HG03442 (cell line): Measurements from ENCODE around the gene ROR1.
A peak's percentile ranks its signal among the peaks of the same experiment; 100 is the strongest.
"Not testable (repeated sequence)": the region's sequence is repeated elsewhere in the genome, so short reads cannot be mapped to it uniquely, and the experiment has no call there.

Experiments
- ATAC-seq: cut with Tn5 transposase; IDR thresholded peaks from one replicate; pipeline ENCODE4 v1.9.1; 2021; ENCODE audit warnings: mild to moderate bottlenecking, moderate library complexity; ENCODE audit not compliant: unreplicated experiment

The ROR1 gene

DNA sequence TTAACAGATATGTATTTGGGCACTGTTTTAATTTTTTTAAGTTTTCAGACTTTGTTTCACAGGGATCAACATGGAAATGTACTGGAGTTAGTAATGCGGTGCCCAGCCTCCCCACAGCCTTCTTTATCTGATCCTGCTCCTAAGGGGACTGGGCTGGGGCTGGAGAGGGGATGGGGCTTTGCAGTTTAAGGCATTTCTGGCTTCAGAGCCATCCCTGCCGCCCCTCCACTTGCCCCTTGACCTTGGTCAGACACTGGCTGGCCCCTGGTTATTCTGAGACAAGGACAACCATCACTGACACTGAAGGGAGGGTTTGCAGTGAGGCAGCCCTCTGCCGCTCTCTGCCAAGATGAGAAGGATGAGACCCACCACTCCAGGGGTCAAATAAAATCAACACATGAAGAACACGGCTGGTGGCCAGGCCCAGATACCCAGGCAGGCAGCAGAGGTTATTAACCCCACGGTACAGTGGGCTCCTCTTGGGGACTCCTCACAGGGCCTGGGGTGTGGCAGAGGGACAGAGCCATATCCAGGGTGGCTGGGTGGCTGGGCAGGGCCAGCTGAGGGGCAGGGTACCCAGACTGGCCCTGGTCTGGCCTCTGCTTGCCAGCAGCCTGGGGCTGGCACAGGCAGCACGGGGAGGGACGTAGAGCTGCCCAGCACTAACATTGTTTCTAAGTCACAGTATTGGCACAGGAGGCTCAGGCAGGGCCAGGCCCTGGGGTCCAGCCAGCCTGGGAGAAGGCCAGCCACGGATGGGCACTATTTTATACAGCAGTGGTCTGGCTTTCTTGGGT is 422.5 kb downstream of the ROR1 start:
- no peak for ATAC-seq

DNA sequence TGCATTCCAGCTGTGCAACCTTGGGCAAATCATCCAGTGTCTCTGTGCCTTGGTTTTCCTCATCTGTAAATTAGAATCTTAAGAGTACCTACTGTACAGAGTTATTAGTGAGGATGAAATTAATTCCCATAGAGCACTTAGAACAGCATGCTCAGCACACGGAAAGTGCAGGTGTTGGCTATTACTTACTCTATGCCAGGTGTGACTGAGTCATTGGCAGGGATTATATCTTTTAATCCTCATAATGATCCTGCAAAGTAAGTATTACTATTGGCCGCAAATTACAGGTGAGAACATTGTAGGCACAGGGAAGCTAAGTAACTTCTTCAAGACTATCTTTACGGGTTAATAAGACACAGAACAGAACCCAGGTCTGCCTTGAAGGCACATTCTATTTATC is 423.3 kb downstream of the ROR1 start:
- ATAC-seq: no peak

DNA sequence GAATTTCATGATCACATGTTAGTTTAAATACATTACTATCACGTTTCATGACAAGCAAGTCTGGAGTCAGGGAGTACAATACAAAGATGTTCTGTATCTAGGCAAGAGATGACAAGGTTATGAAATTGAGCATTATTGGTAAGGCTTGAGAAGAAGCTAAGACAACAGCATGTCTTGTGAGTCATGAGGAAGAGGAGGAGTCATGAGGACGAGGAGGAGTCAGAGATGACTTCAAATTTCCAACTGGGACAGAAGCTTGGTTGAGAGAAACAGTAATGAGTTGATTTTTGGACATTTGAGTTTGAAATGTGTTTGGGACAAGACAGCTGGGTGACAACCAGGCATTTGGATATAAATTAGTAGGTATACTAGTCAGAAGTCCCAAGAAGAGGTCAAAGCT is 425.3 kb downstream of the ROR1 start:
- ATAC-seq: no peak

DNA sequence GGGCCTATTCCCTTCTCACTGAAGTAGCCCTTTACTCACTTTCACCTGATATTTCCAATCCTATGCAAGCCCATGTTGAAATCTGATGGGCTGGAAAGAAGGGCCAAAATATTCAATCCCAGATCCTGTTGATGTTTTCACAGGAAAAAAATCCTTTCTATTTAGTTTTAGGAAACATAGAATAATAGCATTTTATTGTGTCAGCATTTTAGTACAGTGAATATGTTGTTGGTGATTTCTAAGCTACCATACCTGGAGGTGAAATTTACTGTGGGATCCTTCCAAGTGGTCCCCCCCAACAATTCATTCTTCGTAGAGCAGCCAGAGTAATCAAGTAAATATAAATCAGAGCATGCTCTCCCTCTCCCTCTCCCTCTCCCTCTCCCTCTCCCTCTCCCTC is 426.2 kb downstream of the ROR1 start:
- ATAC-seq: no peak

DNA sequence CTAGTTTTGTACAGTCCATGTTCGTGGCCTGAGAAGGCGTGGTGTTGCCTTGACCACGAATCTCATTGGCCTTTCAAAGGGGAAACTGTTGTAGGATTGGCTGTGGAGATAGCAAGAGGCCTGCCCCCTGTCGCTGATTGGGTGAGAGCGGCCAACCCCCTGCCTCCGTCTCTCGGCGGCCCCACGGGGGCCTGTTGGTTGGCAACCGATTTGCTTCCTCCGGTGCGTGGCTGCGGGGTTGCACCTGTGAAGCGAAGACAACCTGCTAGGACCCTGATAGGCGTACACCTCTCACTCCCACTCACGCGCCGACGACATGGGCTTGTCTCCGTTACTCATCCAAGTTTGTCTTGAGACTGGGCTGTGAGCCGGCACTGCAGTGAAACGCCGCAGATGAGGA is 429.6 kb downstream of the ROR1 start, which contains the start of gene UBE2U:
Gene UBE2U, plus strand, starts transcription at position 204 of the 400 bp plus-strand sequence. CDS start 428 bp downstream, outside the sequence.
- no peak for ATAC-seq

DNA sequence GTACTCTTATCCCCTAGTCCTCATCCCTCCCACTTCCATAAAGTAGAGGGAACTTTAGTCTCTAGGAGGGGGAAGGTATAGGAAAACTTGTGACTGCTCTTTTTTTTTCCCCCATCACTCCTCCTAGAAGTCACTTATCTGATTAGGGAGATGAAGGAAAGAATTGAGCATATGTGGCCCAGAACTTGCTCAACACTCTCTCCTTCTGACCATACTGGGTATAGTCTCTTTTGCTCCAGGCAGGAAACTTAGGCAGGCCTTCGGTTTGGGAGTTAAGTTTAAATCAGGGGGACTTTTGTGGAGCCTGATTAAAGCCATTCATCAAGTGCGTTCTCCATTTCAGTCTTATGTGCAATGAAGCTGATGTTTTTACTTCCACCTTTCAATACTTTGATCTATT is 435.4 kb downstream of the ROR1 start:
- ATAC-seq: no peak

DNA sequence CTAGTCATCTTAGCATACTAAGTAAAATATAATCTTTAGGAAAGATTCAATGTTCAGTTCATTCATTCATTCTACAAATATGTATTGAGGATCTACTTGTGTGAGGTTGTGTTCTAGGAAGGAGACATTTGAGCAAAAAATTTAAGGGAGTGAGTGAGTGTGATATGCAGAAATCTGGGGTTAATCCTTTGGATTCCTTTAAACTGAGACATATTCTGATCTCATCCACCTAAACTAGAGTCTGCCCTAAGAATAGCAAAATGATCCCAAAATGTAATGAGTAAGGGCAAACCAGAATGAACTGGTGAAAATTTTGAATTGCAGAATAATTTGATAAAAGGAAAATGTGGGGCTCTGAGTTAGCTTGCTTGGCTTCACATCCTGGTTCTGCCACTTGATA is 438.2 kb downstream of the ROR1 start:
- ATAC-seq: no peak

DNA sequence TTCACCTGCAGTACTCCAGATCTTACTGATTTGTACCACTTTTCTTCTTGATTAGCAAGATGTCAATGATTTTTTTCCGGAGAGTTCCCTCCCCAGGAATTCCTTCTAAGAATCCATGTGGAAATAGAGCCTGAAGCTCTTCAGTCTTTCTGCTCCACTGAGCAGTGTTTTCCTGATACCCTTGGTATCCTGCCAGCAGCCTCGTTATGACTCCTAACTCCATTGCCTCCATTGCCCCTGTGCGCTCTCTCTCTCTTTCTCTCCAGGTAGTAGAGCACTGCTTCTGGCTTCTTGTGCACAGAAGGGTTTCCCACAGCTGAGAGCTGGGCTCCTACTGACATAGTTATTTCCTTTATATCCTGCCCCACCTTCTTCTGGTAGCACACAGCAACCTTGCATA is 441.8 kb downstream of the ROR1 start:
- no peak for ATAC-seq

DNA sequence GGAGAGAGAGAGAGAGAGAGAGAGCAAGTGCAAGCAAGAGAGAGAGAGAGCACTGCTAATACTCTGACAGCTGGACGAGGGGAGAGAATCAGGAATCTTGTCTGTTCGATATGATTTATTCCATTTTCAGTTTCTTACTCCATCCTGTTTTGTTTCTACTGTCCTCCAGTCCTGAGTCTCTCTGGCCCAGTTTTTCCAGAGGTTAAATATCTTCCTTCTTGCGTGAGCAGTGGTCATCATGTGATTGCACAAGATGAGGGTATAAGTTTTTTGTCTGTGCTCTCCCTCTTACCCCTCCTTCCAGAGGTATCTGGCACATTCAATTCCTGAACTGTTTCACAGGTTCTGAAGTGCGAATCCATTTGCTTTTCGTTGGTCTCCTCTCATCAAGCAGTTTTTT is 446.4 kb downstream of the ROR1 start:
- ATAC-seq: no peak

DNA sequence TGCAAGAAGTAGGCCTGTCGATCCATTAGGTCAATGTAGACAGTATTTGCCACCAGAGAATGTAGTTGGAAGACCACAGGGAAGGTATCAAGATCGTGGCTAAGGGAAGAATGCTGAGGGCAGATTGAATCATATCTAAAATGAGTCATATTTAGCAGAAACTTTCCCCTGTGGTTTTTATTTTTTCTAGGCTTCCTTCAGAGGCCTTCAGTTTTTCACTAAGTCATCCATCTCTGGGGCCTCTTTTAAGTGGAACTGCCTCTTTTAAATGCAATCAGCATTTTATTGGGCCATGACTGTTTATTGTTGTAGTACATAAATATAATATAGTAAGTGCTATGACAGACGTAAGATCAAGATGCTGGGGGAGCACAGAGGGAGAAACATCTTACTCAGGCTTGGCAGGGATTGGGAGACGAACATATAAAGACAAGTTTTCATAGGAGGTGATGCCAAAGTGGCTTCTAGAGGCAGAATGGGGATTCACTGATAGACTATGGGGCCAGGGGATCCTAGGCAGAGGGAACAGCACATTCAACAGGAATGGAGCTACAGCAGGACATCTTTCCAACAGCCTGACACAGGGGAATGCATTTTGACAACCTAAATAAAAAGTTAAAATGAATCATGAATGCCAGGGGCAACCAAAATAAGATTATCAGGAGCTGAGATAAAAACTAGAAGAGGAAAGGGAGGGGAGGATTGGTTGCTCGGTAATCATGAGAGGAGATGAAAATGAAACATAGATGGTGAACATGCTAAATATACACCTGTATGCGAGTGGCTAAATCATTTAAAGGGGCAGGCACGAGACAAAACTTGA is 449.7 kb downstream of the ROR1 start:
- ATAC-seq: peak; percentile 87

DNA sequence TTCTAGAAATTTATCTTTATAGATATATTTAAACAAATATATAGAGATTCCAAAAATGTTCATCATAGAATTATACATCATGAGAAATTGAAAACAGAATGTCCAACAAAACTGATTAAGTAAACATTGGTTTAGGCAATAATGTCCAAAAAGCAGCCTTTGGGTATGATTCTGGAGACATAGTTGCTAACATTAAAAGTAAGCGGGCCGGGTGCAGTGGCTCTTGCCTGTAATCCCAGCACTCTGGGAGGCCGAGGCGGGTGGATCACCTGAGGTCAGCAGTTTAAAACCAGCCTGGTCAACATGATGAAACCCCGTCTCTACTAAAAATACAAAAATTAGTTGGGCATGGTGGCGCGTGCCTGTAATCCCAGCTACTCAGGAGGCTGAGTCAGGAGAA is 450.4 kb downstream of the ROR1 start:
- not testable (repeated sequence) for ATAC-seq

DNA sequence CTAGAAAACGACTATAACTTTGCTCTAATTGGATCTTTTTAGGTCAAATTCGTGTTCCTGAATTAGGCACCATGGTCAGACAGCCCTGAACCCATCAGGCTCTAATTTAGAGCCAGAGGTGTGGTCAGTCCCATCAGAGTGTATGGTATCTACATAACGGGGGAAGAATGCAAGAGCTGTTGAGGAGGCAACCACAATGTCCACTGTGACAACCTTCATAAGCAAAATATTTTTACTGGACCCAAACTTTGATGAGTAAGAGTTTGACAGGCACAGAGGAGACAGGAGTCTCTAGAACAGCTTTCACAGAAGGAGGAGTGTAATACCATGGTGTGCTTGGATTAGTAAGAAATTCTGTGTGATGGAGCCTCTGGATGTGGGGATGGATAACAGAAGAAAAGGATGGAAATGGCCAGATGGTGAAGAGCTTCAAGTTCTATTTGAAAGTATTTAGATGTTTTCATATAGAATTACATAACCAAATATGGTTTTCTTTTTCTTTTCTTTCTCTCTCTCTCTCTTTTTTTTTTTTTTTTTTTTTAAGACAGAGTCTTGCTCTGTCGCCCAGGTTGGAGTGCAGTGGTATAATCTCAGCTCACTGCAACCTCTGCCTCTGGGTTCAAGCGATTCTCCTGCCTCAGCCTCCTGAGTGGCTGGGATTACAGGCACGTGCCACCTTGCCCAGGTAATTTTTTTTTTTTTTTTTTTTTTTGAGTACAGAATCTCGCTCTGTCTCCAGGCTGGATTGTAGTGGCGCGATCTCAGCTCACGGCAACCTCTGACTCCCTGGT is 454.5 kb downstream of the ROR1 start:
- ATAC-seq: no peak

DNA sequence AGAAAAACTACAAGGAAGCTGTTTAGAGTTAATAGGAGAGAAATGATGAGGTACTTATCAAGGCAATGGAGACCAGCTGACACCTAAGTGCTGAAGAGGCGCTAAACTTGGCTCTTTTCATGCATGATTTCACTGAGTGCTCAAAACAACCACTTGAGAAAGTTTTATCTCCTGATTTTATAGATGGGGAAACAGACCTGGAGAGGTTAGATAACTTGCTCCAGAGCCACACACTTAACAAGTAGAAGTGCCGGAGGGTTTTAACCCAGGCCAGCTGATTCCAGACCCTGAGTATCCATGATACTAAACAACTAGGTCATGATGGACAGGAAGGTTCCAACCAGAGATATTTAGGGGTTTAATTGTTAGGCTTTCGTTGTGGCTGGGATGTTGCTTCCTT is 455.5 kb downstream of the ROR1 start:
- ATAC-seq: no peak
